ENCODE results near the gene ZNF526. TPM values are rescaled to one million over a fixed set of nuclear protein-coding genes. Genes with fewer than 3 reads are reported as not detected.

The ZNF526 gene
- total RNA-seq, 1 donor from 2014 or later, result 5.9 TPM

DNA sequence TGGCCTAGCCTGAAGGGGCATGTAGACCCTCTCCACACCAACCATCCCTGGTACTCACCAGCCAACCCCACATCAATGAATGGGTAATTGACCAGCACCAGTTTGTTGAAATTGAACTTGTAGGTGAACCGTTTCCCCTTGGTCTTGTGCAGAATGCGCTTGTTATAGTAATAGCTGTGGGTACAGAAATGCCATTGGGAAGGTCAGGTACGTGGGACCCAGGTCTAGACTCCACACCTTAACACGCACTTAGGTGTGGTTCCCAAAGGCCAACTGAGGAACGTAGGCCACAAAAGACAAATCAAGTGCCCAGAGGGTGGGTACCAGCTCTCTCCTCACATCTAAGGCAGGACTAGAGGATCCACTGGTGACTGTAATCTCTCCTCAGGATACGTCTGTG, 29.7 kb downstream of the ZNF526 start:
- intact Hi-C loops (cut with micrococcal nuclease), result loop anchor here (5.0 kb wide), 1 partner anchor 38 kb away; no protein-coding TSS in a partner anchor
- Histone ChIP-seq H3K27me3 (ENCODE audit: low read depth) (no peaks in the 10 kb centered on the region), H3K36me3 (peaks cover 20% of the 10 kb centered on the region), H3K9me3 (replicated peaks) (no peaks in the 10 kb centered on the region), H3K27ac (replicated peaks) (peak overlapping the region; percentile 99), H3K4me1 (peaks cover 99% of the 10 kb centered on the region), H3K4me3 (peak overlapping the region; percentile 97)
- no peak for DNase-seq
- TF ChIP-seq, protein P1, sequence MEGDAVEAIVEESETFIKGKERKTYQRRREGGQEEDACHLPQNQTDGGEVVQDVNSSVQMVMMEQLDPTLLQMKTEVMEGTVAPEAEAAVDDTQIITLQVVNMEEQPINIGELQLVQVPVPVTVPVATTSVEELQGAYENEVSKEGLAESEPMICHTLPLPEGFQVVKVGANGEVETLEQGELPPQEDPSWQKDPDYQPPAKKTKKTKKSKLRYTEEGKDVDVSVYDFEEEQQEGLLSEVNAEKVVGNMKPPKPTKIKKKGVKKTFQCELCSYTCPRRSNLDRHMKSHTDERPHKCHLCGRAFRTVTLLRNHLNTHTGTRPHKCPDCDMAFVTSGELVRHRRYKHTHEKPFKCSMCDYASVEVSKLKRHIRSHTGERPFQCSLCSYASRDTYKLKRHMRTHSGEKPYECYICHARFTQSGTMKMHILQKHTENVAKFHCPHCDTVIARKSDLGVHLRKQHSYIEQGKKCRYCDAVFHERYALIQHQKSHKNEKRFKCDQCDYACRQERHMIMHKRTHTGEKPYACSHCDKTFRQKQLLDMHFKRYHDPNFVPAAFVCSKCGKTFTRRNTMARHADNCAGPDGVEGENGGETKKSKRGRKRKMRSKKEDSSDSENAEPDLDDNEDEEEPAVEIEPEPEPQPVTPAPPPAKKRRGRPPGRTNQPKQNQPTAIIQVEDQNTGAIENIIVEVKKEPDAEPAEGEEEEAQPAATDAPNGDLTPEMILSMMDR (IDR thresholded peaks at IDR 0.05; ENCODE audit: borderline replicate concordance), result no peak

DNA sequence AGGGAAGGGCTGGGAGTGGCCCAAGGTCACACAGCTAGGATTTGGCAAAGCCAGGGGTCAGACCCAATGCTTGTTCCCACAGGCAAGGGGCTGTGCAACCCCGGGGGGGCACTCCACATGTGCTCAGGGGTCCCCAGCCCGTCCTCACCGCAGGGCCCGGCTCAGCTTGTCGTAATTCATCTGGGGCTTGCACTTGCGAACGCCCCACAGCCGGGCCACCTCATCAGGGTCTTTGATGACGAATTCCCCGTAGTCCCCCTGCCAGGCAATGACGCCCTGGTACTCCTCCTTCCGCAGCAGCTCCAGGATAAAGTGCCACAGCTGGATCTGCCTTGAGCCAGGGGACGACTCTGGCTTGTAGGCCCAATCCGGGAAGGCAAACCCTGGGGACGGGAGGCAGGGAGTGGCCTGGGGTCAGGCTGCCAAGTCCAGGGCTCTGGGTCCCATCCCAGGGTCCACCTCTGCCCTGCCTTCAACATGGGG, 30.1 kb downstream of the ZNF526 start:
- TF ChIP-seq, protein P1 (IDR thresholded peaks at IDR 0.05; ENCODE audit: borderline replicate concordance), result no peak
- H3K27me3 ChIP-seq (ENCODE audit: low read depth), result no peaks in the 10 kb centered on the region
- H3K4me1 ChIP-seq, result peaks cover 97% of the 10 kb centered on the region
- DNase-seq, result no peak
- peak overlapping the region; percentile 97 for H3K4me3 ChIP-seq
- H3K27ac ChIP-seq (replicated peaks), result peak overlapping the region; percentile 99
- H3K36me3 ChIP-seq, result peaks cover 20% of the 10 kb centered on the region
- intact Hi-C loops (cut with micrococcal nuclease), result loop anchor here (5.0 kb wide), 1 partner anchor 37 kb away; no protein-coding TSS in a partner anchor
- no peaks in the 10 kb centered on the region for H3K9me3 ChIP-seq (replicated peaks)

DNA sequence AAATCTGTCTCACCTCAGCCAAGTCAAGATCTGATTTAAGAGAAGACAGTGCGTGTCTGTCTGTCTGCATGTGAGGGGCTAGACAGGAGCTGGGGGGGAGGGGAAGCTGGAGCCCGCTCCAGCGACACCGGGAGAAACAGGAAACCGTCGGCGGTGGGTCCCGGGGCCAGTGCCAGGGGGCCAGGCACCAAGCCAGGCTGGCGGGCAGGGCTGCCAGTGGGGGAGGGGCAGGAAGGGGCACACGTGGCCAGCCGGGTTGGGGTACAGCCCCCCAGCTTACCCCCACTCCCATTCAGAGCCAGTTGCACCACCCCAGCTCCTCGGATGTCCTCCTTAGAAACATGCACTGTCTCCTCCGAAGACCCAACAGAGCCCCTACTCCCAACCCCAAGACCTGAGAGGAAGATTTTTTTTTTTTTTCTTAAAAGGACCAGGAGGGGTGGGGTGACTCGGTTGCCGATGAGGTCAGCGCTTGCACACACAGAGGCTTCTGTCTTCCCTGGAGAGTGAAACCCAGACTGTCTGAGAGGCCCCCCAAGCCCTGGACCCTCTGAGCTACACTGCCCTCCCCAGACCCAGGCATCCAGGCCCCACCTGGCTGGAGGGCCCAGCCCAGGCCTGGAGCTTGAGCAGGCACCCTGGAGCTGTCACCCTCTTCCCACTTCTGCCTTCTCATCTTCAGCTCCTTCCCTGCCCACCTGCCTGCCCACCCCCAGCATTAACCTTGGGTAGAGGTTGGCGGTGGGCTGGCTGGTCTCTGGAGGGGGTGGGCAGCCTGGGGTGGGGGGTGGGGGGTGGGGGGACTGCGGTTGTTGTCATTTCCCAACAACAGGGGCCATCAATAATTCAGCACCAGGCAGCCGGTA, 30.8 kb downstream of the ZNF526 start:
- TF ChIP-seq, protein P1 (IDR thresholded peaks at IDR 0.05; ENCODE audit: borderline replicate concordance), result no peak
- intact Hi-C loops (cut with micrococcal nuclease), result loop anchor here (5.0 kb wide), 1 partner anchor 36 kb away; no protein-coding TSS in a partner anchor
- Histone ChIP-seq H3K4me1 (peaks cover 97% of the 10 kb centered on the region), H3K4me3 (peak overlapping the region; percentile 97), H3K27me3 (ENCODE audit: low read depth) (no peaks in the 10 kb centered on the region), H3K27ac (replicated peaks) (peak overlapping the region; percentile 99), H3K36me3 (peaks cover 20% of the 10 kb centered on the region), H3K9me3 (replicated peaks) (no peaks in the 10 kb centered on the region)
- DNase-seq, result peak; percentile 46

DNA sequence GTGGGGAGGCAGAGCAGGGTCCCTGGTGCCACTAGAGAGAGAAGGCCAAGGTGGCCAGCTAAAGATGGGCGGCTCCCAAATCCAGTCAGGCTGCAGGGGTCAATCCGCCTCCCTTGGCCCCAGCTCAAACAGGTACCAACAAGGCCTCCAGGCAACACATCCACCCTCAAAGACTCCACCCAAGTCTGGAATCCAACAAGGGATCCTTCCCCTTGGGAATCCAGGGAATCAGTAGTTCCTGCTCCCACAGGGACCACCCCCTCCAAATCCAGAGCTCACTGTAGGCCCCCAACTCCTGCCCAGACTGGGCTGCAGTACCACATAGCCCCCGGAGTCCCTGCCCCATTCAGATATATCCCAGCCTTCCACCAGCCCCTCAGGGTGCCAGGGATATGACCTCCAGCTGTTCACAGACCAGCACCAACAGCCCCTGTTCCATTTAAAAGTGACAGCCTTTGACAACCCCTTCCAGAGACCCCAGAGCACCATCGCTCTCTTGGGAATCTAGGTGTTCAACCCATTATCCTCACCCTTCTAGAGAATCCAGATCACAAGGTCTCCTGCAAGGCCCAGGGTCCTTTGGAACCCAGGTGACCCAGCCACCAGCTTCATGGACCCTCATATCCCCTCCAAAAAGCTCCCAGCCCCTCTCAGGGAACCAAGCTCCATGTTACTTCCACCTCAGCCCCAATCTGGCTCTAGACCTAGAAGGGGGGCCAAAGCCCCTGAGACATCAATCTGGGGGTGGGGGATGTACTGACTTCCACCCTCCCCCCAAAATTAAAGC, 31.7 kb downstream of the ZNF526 start:
- no peak for DNase-seq
- Histone ChIP-seq H3K27me3 (ENCODE audit: low read depth) (no peaks in the 10 kb centered on the region), H3K27ac (replicated peaks) (peak overlapping the region; percentile 99), H3K4me1 (peaks cover 97% of the 10 kb centered on the region), H3K9me3 (replicated peaks) (no peaks in the 10 kb centered on the region), H3K36me3 (peaks cover 20% of the 10 kb centered on the region), H3K4me3 (peak overlapping the region; percentile 97)
- TF ChIP-seq, protein P1 (IDR thresholded peaks at IDR 0.05; ENCODE audit: borderline replicate concordance), result no peak
- intact Hi-C loops (cut with micrococcal nuclease), result loop anchor here (5.0 kb wide), 1 partner anchor 36 kb away; no protein-coding TSS in a partner anchor
